ENCODE measurements around the gene ADARB2. TPM values are rescaled to one million over a fixed set of nuclear protein-coding genes. Genes with fewer than 3 reads are reported as not detected.

ADARB2 gene
- total and polyA plus RNA-seq, 10 of the 15 experiments (the other 5 are each of a cell fraction or from before 2014, with no cell fraction given), result 0.02 to 4.1 (median 0.76) TPM

DNA sequence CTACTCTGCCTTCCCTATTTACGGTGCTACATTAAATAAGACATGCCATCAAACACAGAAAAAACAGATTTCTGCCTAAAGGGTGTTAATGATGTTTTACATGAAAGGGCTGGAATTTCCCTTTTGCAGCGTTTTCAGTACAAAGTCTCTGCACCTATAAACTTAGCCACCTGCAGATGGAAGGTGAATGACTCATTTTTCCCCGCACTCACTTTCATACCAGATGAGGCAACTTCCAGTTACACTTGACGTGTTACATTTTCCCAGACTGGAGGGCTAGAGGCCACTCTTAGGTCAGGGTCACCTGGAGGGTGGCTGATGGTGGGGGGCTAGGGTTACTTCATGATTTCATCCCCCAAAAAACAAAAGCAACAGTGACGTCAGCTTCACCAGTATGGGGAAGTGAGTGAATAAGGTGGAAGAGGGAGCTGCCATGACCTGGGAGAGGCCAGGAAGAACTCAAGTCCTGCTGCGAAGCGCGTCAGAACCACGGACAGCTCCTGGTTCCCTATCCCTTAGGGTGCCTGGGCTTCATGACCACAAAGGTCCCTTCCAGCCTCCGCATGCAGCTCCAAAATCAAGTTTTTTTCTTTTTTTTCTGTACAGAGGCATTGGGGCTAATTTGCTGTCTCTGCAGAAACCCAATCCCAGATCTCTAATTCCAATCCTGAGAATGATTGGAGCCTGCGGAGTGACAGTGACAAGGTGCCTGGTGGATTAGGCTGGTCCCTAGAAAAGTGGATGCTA, 94.0 kb downstream of the ADARB2 start (continued):
- TF ChIP-seq, protein P1, sequence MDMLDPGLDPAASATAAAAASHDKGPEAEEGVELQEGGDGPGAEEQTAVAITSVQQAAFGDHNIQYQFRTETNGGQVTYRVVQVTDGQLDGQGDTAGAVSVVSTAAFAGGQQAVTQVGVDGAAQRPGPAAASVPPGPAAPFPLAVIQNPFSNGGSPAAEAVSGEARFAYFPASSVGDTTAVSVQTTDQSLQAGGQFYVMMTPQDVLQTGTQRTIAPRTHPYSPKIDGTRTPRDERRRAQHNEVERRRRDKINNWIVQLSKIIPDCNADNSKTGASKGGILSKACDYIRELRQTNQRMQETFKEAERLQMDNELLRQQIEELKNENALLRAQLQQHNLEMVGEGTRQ (IDR thresholded peaks at IDR 0.05; ENCODE audit: borderline replicate concordance, low read depth, low read length), result no peak
- TF ChIP-seq BCLAF1 (IDR thresholded peaks at IDR 0.05), result no peak
- TF ChIP-seq EZH2 (IDR thresholded peaks at IDR 0.05; ENCODE audit: borderline replicate concordance, control insufficient read depth, low read depth, low read length), result no peak
- TF ChIP-seq ATF7 (IDR thresholded peaks at IDR 0.05; ENCODE audit: low read depth), result peak; percentile 92
- TF ChIP-seq RFX5 (IDR thresholded peaks at IDR 0.05; ENCODE audit: low read depth, low read length), result peak; percentile 3; the same call in 1 of the 2 replicates
- no peak for TF ChIP-seq ZNF622 (IDR thresholded peaks at IDR 0.05)
- TF ChIP-seq ZNF207 (IDR thresholded peaks at IDR 0.05; ENCODE audit: borderline replicate concordance), result no peak
- no peak for TF ChIP-seq ZNF217 (IDR thresholded peaks at IDR 0.05)
- TF ChIP-seq MTA3 (IDR thresholded peaks at IDR 0.05; ENCODE audit: borderline replicate concordance, low read length), result no peak
- TF ChIP-seq SREBF1 (IDR thresholded peaks at IDR 0.05; ENCODE audit: low read length), result no peak
- TF ChIP-seq JUNB (IDR thresholded peaks at IDR 0.05), result peak; percentile 88
- TF ChIP-seq SIN3A (IDR thresholded peaks at IDR 0.05; ENCODE audit: low read depth, low read length), result no peak
- peak; percentile 21; the same call in 1 of the 2 replicates for TF ChIP-seq RAD51 (IDR thresholded peaks at IDR 0.05)
- TF ChIP-seq PBX3 (IDR thresholded peaks at IDR 0.05; ENCODE audit: insufficient replicate concordance, low read depth, low read length), result no peak
- TF ChIP-seq IRF4 (IDR thresholded peaks at IDR 0.05; ENCODE audit: low read depth, low read length), result peak; percentile 62; the same call in 1 of the 2 replicates
- TF ChIP-seq CHD1 (IDR thresholded peaks at IDR 0.05; ENCODE audit: low read depth, low read length), result no peak
- TF ChIP-seq ATF2 (IDR thresholded peaks at IDR 0.05; ENCODE audit: low read length), result peak; percentile 90
- TF ChIP-seq, protein P2, sequence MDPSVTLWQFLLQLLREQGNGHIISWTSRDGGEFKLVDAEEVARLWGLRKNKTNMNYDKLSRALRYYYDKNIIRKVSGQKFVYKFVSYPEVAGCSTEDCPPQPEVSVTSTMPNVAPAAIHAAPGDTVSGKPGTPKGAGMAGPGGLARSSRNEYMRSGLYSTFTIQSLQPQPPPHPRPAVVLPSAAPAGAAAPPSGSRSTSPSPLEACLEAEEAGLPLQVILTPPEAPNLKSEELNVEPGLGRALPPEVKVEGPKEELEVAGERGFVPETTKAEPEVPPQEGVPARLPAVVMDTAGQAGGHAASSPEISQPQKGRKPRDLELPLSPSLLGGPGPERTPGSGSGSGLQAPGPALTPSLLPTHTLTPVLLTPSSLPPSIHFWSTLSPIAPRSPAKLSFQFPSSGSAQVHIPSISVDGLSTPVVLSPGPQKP (IDR thresholded peaks at IDR 0.05; ENCODE audit: low read depth, low read length), result no peak
- TF ChIP-seq CEBPB (IDR thresholded peaks at IDR 0.05; ENCODE audit: borderline replicate concordance in 1 of 2, low read depth in 2 of 2, low read length in 2 of 2), result peak; percentile 53 to 60; a peak in 2 of 4 replicates
- no peak for TF ChIP-seq SMAD5 (IDR thresholded peaks at IDR 0.05; ENCODE audit: low read depth)
- TF ChIP-seq, protein P3, sequence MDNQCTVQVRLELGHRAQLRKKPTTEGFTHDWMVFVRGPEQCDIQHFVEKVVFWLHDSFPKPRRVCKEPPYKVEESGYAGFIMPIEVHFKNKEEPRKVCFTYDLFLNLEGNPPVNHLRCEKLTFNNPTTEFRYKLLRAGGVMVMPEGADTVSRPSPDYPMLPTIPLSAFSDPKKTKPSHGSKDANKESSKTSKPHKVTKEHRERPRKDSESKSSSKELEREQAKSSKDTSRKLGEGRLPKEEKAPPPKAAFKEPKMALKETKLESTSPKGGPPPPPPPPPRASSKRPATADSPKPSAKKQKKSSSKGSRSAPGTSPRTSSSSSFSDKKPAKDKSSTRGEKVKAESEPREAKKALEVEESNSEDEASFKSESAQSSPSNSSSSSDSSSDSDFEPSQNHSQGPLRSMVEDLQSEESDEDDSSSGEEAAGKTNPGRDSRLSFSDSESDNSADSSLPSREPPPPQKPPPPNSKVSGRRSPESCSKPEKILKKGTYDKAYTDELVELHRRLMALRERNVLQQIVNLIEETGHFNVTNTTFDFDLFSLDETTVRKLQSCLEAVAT (IDR thresholded peaks at IDR 0.05), result no peak

Data from GM12878 (cell line).